Loucy (cell line): Measurements from ENCODE around the gene BCR.

Experiments used
- H2AFZ ChIP-seq: fragments of 200-600 bp; sonication (generic); 2 replicates; pipeline ENCODE4 v1.6.0; 2016; ENCODE audit warnings: antibody characterized with exemption, mild to moderate bottlenecking, low read length, moderate library complexity
- H3F3A ChIP-seq: fragments of 200-600 bp; 2 replicates; pipeline ENCODE4 v1.6.0; 2016; ENCODE audit warnings: antibody characterized with exemption, low read depth, mild to moderate bottlenecking
- H3K27me3 ChIP-seq: fragments of 200-600 bp; sonication (generic); 2 replicates; pipeline ENCODE4 v1.6.1; 2014; ENCODE audit warnings: low read length, mild to moderate bottlenecking; ENCODE audit not compliant: insufficient read depth, poor library complexity, severe bottlenecking
- H3K36me3 ChIP-seq: fragments of 200-600 bp; sonication (generic); 2 replicates; pipeline ENCODE4 v1.6.1; 2016; ENCODE audit warnings: low read length; ENCODE audit not compliant: insufficient read depth
- H3K4me1 ChIP-seq: fragments of 200-600 bp; sonication (generic); 2 replicates; pipeline ENCODE4 v1.5.1; 2014; ENCODE audit warnings: low read length, mild to moderate bottlenecking; ENCODE audit not compliant: insufficient read depth, poor library complexity, severe bottlenecking
- H3K4me2 ChIP-seq: fragments of 200-600 bp; sonication (generic); 2 replicates; pipeline ENCODE4 v1.6.0; 2014; ENCODE audit warnings: antibody characterized with exemption, low read length, low read depth, mild to moderate bottlenecking; ENCODE audit not compliant: poor library complexity, severe bottlenecking
- H3K4me3 ChIP-seq: fragments of 200-600 bp; sonication (generic); 2 replicates; pipeline ENCODE4 v1.5.1; 2014; ENCODE audit warnings: low read length, mild to moderate bottlenecking, mixed read lengths; ENCODE audit not compliant: poor library complexity, severe bottlenecking
- H3K79me2 ChIP-seq: fragments of 200-600 bp; sonication (generic); 2 replicates; pipeline ENCODE4 v1.6.1; 2014; ENCODE audit warnings: low read length; ENCODE audit not compliant: insufficient read depth
- H3K9ac ChIP-seq: fragments of 200-600 bp; sonication (generic); 2 replicates; pipeline ENCODE4 v1.6.0; 2014; ENCODE audit warnings: mild to moderate bottlenecking, low read depth, low read length, moderate library complexity; ENCODE audit not compliant: poor library complexity, severe bottlenecking
- H3K9me2 ChIP-seq: fragments of 200-600 bp; sonication (generic); replicated peaks from 2 replicates; pipeline ENCODE4 v1.6.1; 2016; ENCODE audit warnings: low read depth, low read length, mixed read lengths
- H3K9me3 ChIP-seq: fragments of 200-600 bp; sonication (generic); 2 replicates; pipeline ENCODE4 v1.6.1; 2014; ENCODE audit warnings: mild to moderate bottlenecking, antibody characterized with exemption, low read length, low read depth; ENCODE audit not compliant: insufficient read depth
- H4K20me1 ChIP-seq: fragments of 200-600 bp; sonication (generic); 2 replicates; pipeline ENCODE4 v1.6.0; 2014; ENCODE audit warnings: antibody characterized with exemption, low read length, mild to moderate bottlenecking; ENCODE audit not compliant: insufficient read depth, poor library complexity, severe bottlenecking
- EZH2phosphoT487 ChIP-seq: fragments of 200-600 bp; IDR thresholded peaks from 2 replicates; pipeline ENCODE4 v1.6.1; 2018; ENCODE audit warnings: antibody characterized with exemption, mild to moderate bottlenecking, moderate library complexity, borderline replicate concordance
- TF ChIP-seq, protein P1 (sequence below): fragments of 200-600 bp; sonication (generic); conservative IDR thresholded peaks from 2 replicates; pipeline ENCODE4 v1.5.1; 2014; ENCODE audit warnings: mild to moderate bottlenecking, antibody characterized with exemption, low read length

The BCR gene

DNA sequence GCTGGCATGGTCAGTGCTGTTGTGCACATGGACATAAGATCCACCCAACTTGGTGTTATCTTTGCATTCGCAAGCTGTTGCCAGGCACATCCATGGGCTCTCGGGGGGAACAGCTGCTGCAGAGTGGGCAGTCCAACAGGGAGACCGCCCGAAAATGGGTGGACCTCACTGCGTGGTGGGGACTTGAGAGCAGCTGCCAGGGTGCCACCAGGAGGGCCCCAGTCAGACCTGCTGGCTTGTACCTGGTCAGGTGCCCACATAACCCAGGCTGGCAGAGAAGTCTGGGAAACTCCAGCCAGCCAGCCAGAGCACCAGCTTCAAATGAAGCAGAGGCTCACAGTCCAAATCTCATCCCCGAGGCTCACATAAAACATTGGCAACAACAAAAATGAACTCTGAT, 120.2 kb downstream of the BCR start:
- no peaks in the 10 kb centered on the region for H3F3A ChIP-seq
- no peak overlapping the region for H3K4me3 ChIP-seq
- no peaks in the 10 kb centered on the region for H3K79me2 ChIP-seq
- no peaks in the 10 kb centered on the region for H4K20me1 ChIP-seq
- H3K4me2 ChIP-seq, result no peak overlapping the region
- no peak overlapping the region for H3K9ac ChIP-seq
- TF ChIP-seq EZH2phosphoT487, result no peak
- TF ChIP-seq, protein P1, sequence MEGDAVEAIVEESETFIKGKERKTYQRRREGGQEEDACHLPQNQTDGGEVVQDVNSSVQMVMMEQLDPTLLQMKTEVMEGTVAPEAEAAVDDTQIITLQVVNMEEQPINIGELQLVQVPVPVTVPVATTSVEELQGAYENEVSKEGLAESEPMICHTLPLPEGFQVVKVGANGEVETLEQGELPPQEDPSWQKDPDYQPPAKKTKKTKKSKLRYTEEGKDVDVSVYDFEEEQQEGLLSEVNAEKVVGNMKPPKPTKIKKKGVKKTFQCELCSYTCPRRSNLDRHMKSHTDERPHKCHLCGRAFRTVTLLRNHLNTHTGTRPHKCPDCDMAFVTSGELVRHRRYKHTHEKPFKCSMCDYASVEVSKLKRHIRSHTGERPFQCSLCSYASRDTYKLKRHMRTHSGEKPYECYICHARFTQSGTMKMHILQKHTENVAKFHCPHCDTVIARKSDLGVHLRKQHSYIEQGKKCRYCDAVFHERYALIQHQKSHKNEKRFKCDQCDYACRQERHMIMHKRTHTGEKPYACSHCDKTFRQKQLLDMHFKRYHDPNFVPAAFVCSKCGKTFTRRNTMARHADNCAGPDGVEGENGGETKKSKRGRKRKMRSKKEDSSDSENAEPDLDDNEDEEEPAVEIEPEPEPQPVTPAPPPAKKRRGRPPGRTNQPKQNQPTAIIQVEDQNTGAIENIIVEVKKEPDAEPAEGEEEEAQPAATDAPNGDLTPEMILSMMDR, result no peak
- no peaks in the 10 kb centered on the region for H3K9me3 ChIP-seq
- no peaks in the 10 kb centered on the region for H3K27me3 ChIP-seq
- no peaks in the 10 kb centered on the region for H3K9me2 ChIP-seq
- no peak overlapping the region for H2AFZ ChIP-seq
- H3K4me1 ChIP-seq, result no peaks in the 10 kb centered on the region
- H3K36me3 ChIP-seq, result peaks cover 89% of the 10 kb centered on the region; the same call in 1 of the 2 replicates

DNA sequence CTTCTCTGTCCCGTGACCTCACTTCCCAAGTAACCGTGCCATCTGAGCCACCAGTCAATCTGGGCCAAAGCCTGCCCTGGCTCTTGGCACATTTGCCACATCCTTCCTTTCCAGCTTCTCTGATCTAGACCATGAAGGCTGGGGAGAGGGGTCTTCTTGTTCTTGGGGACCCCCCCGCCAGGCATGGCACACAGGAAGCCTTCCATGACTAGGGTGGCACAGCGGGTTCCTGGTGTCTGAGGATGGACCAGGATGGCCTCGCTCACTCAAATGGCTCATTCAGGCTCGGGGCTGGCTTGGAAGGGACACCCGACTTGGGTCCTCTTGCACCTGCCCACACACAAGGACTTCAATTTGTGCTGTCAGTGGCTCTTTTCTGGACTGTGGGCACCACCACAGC, 121.3 kb downstream of the BCR start:
- no peak overlapping the region for H3K9ac ChIP-seq
- no peak overlapping the region for H3K4me3 ChIP-seq
- H2AFZ ChIP-seq, result no peak overlapping the region
- no peaks in the 10 kb centered on the region for H3F3A ChIP-seq
- H3K4me2 ChIP-seq, result no peak overlapping the region
- TF ChIP-seq EZH2phosphoT487, result no peak
- TF ChIP-seq, protein P1, result no peak
- H3K4me1 ChIP-seq, result no peaks in the 10 kb centered on the region
- no peaks in the 10 kb centered on the region for H3K27me3 ChIP-seq
- H3K9me2 ChIP-seq, result no peaks in the 10 kb centered on the region
- H3K36me3 ChIP-seq, result peaks cover 91% of the 10 kb centered on the region; the same call in 1 of the 2 replicates
- no peaks in the 10 kb centered on the region for H3K9me3 ChIP-seq
- H3K79me2 ChIP-seq, result no peaks in the 10 kb centered on the region
- no peaks in the 10 kb centered on the region for H4K20me1 ChIP-seq

DNA sequence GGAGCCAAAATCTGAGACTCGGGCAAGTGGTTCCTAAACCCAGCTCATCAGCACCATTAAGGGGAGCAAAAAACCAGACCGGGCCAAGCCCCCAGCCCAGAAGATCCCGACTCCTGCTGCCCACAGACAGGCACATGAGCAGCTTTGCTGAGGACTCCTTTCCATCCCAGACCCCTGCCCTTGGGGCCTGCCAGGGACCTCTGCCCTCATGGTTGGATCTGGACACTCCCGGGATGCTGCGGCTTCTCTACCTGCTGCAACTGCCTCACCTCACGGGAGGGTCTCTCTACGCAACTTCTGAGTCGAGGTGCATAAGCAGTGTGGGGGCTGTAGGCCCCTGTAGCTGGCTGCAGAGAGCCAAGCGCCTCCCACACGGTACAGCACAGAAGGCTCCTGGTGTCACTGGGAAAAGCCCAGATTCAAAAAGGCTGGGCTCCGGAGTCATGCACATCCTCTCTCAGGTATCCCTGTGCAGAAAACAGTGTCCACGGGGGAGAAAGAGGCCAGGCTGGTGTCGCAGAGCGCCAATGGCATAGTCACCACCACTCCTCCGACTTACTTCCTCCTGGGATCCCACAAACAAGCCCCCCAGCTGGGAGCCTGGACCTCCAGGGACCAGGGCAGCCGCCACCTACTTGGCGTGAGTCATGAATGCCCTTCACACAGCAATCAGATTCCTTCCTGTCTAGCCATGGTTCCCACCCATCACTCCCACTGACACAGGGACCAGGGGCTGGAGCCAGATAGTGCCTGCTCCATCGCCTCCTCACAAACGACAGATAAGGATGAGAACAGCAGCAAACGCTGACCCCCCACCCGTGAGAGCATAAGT, 122.1 kb downstream of the BCR start:
- H3K36me3 ChIP-seq, result peaks cover 87% of the 10 kb centered on the region; the same call in 1 of the 2 replicates
- H3F3A ChIP-seq, result no peaks in the 10 kb centered on the region
- no peaks in the 10 kb centered on the region for H3K79me2 ChIP-seq
- no peaks in the 10 kb centered on the region for H3K9me2 ChIP-seq
- no peak overlapping the region for H2AFZ ChIP-seq
- no peaks in the 10 kb centered on the region for H4K20me1 ChIP-seq
- H3K4me1 ChIP-seq, result no peaks in the 10 kb centered on the region
- H3K9ac ChIP-seq, result no peak overlapping the region
- no peaks in the 10 kb centered on the region for H3K9me3 ChIP-seq
- no peaks in the 10 kb centered on the region for H3K27me3 ChIP-seq
- TF ChIP-seq EZH2phosphoT487, result no peak
- TF ChIP-seq, protein P1, result no peak
- no peak overlapping the region for H3K4me2 ChIP-seq
- H3K4me3 ChIP-seq, result no peak overlapping the region
